HFFc6 (cell line): ENCODE measurements around the gene ARPIN. TPM values are rescaled to one million over a fixed set of nuclear protein-coding genes. Genes with fewer than 3 reads are reported as not detected.
"Not testable (repeated sequence)": the region's sequence is repeated elsewhere in the genome, so short reads cannot be mapped to it uniquely, and the experiment has no call there.

Experiments
- DNase-seq: peaks from one replicate; pipeline ENCODE4 v3.0.0-alpha.2; 2018
- H3K27ac Mint-ChIP-seq: 2 replicates; pipeline ENCODE4 v1.8.0; 2020; ENCODE audit warnings: mild to moderate bottlenecking, mixed read lengths
- H3K27me3 Mint-ChIP-seq: 2 replicates; pipeline ENCODE4 v1.8.0; 2021; ENCODE audit warnings: mild to moderate bottlenecking, moderate library complexity, mixed read lengths; ENCODE audit not compliant: insufficient read depth
- H3K36me3 Mint-ChIP-seq: 2 replicates; pipeline ENCODE4 v1.8.0; 2021; ENCODE audit warnings: low read depth, mixed read lengths
- H3K4me1 Mint-ChIP-seq: 2 replicates; pipeline ENCODE4 v1.8.0; 2020; ENCODE audit warnings: low read depth, mixed read lengths
- H3K4me3 Mint-ChIP-seq: 2 replicates; pipeline ENCODE4 v1.8.0; 2020; ENCODE audit warnings: mild to moderate bottlenecking, moderate library complexity, mixed read lengths
- H3K9me3 Mint-ChIP-seq: 2 replicates; pipeline ENCODE4 v1.8.0; 2020; ENCODE audit warnings: mild to moderate bottlenecking, mixed read lengths
- CTCF ChIP-seq: fragments of 200-600 bp; sonication (generic); IDR thresholded peaks from 2 replicates; pipeline ENCODE4 v1.5.0; 2021; ENCODE audit warnings: antibody characterized with exemption, mild to moderate bottlenecking
- total RNA-seq, 6 experiments: library from RNA; stranded (reverse); fragmentation: NEBNext Ultra II Directional; extraction: Animal tissue kit (Norgen Biotek cat#: 25700); gene quantifications; 2 replicates in 1 of 6; 3 replicates in 5 of 6; pipeline ENCODE4 v1.2.3, GENCODE V29; 2021

Gene ARPIN
- total RNA-seq, 6 experiments from 2014 or later = 5.8 to 11.8 (median 10.9) TPM

- no peak overlapping the region for H3K27ac Mint-ChIP-seq
- TF ChIP-seq CTCF = no peak
- DNase-seq = no peak
- H3K9me3 Mint-ChIP-seq = no peaks in the 10 kb centered on the region
- H3K27me3 Mint-ChIP-seq = peaks cover 12% of the 10 kb centered on the region
- H3K36me3 Mint-ChIP-seq = no peaks in the 10 kb centered on the region
- no peaks in the 10 kb centered on the region for H3K4me1 Mint-ChIP-seq
- no peak overlapping the region for H3K4me3 Mint-ChIP-seq
Measured at GRCh38 chr15:89947385-89947784, 34.6 kb upstream of the ARPIN start.

DNA sequence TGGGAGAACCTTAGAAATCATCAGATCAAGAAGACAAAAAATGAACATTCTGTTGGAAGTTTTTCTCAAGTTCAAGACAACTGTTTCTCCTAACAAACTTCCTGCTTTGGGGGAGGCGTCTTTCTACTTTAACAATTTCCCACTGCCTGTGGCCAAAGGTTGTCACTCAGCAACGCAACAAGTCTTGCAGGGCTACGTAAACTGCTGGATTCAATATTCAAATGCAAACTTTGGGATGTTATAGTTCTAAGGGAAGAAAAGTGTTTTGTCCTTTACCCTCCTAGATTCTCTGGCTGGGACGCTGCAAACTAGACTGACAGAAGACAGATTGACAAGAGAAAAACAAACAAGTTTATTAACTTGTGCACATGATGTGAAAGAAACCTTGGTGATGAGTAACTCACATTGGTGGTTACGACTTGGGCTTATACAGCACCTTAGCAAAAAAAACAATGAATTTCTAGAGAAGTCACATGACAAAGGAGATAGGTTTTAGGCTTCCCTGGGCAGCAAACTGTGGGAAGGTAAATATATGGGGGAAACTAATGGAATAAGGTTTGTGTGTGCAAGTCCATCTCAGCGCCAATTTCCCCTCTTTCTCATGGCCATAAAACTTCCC is 34.0 kb upstream of the ARPIN start:
- Mint-ChIP-seq H3K4me3 (no peak overlapping the region), H3K9me3 (no peaks in the 10 kb centered on the region), H3K27ac (no peak overlapping the region), H3K4me1 (no peaks in the 10 kb centered on the region), H3K27me3 (peaks cover 12% of the 10 kb centered on the region), H3K36me3 (no peaks in the 10 kb centered on the region)
- DNase-seq = no peak
- no peak for TF ChIP-seq CTCF

- H3K27ac Mint-ChIP-seq, H3K9me3 Mint-ChIP-seq, H3K4me3 Mint-ChIP-seq, H3K4me1 Mint-ChIP-seq, H3K27me3 Mint-ChIP-seq, DNase-seq, H3K36me3 Mint-ChIP-seq: not testable (repeated sequence)
Measured at GRCh38 chr15:89943721-89944120, 31.0 kb upstream of the ARPIN start.

DNA sequence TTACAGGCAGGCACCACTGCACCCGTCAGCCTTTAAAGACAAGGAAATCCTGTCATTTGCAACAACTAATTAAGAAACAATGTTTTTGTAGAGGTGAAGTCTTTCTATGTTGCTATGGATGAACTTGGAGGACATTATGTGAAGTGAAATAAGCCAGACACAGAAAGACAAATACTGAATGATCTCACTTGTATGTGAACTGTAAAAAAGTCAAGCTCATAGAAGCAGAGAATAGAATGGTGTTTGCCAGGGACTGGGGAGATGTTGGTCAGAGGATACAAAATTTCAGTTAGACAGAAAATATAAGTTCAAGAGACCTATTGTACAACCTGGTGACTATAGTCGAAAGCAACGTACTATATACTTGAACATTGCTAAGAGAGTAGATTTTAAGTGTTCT is 27.2 kb upstream of the ARPIN start:
- no peak for DNase-seq
- H3K4me1 Mint-ChIP-seq = no peaks in the 10 kb centered on the region
- TF ChIP-seq CTCF = no peak
- H3K9me3 Mint-ChIP-seq = no peaks in the 10 kb centered on the region
- no peaks in the 10 kb centered on the region for H3K36me3 Mint-ChIP-seq
- peaks cover 5% of the 10 kb centered on the region for H3K27me3 Mint-ChIP-seq
- no peak overlapping the region for H3K4me3 Mint-ChIP-seq
- no peak overlapping the region for H3K27ac Mint-ChIP-seq

- not testable (repeated sequence) for H3K4me3 Mint-ChIP-seq, H3K9me3 Mint-ChIP-seq, H3K36me3 Mint-ChIP-seq, DNase-seq, H3K27ac Mint-ChIP-seq, H3K4me1 Mint-ChIP-seq, H3K27me3 Mint-ChIP-seq
Measured at GRCh38 chr15:89939377-89939776, 26.6 kb upstream of the ARPIN start.

DNA sequence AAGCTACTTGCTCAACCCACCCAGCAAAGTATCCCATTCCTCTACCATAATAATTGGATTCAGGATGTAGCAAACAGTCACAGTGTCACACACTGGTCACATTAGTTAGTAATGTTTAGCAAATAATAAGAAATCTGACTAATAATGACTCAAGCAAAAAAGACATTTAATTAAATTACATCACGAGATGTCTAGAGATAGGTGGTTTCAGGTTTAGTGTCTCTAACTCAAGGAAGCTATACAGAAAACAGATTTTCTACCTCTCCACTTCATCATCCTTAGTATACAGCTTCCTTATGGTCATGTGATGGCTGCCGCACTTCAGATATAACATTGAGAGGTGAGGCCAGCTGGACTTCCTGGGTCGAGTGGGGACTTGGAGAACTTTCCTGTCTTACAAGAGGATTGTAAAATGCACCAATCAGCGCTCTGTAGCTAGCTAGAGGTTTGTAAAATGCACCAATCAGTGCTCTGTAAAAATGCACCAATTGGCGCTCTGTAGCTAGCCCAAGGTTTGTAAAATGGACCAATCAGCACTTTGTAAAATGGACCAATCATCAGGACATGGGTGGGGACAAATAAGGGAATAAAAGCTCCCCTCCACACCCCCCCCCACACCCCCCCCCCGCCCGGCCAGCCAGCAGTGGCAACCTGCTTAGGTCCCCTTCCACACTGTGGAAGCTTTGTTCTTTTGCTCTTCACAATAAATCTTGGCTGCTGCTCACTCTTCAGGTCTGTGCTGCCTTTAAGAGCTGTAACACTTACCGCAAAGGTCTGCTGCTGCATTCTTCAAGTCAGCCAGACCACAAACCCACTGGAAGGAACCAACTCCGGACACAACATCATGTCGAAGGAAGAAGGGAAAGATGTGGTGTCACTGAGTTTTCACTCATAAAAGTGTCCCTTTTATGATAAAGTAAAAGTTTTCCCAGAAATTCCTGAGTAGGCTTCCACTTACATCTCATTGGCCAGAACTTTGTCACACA is 24.9 kb upstream of the ARPIN start:
- H3K36me3 Mint-ChIP-seq = no peaks in the 10 kb centered on the region
- no peak overlapping the region for H3K4me3 Mint-ChIP-seq
- no peak for DNase-seq
- no peaks in the 10 kb centered on the region for H3K4me1 Mint-ChIP-seq
- peaks cover 3% of the 10 kb centered on the region for H3K27me3 Mint-ChIP-seq
- H3K9me3 Mint-ChIP-seq = no peaks in the 10 kb centered on the region
- no peak for TF ChIP-seq CTCF
- no peak overlapping the region for H3K27ac Mint-ChIP-seq
